H1 (cell line): ENCODE data around the gene MYOZ2. TPM values are rescaled to one million over a fixed set of nuclear protein-coding genes. Genes with fewer than 3 reads are reported as not detected.

ENCODE experiments used
- polyA plus RNA-seq, 7 experiments: library from polyadenylated mRNA; depleted of rRNA in 3 of 7; stranded (reverse) in 5 of 7; unstranded in 2 of 7; fragments of >200 nt in 5 of 7; fragments of 200-250 nt in 2 of 7; gene quantifications; 1 replicate in 5 of 7; 2 replicates in 1 of 7; 4 replicates in 1 of 7; pipeline versions ENCODE4 v1.2.1 to v1.2.3, GENCODE V29; 2011 to 2013; ENCODE audit warnings: missing spikeins in 2 of 7, mixed read lengths in 2 of 7
- total RNA-seq: library from RNA; stranded (reverse); fragmentation: NEBNext Ultra II Directional; extraction: Animal tissue kit (Norgen Biotek cat#: 25700); gene quantifications from 2 replicates; pipeline ENCODE4 v1.2.1, GENCODE V29; 2021

MYOZ2 gene
- total and polyA plus RNA-seq, 2 of the 8 experiments (the other 6 are each of a cell fraction or from before 2014, with no cell fraction given), result not detected

Other genes with a start within 250 kb of the MYOZ2 start
- 4.2 and 4.5 TPM in 2 replicates for gene SYNPO2, start 247.0 kb upstream of the MYOZ2 start, total RNA-seq
- 0.36 and 0.50 TPM in 2 replicates for gene SYNPO2, start 247.0 kb upstream of the MYOZ2 start, polyA plus RNA-seq (2011; rRNA removed)
- gene USP53, start 76.9 kb downstream of the MYOZ2 start, total RNA-seq, result 13.9 and 14.9 TPM in 2 replicates
- 2.7 and 2.9 TPM in 2 replicates for gene USP53, start 76.9 kb downstream of the MYOZ2 start, polyA plus RNA-seq (2011; rRNA removed)
- gene FABP2, start 186.3 kb downstream of the MYOZ2 start, total RNA-seq, result not detected in 2 replicates
- not detected in 2 replicates for gene FABP2, start 186.3 kb downstream of the MYOZ2 start, polyA plus RNA-seq (2011; rRNA removed)